OCI-LY1 (cell line): ENCODE data around the gene OARD1.

Experiments used
- H2AFZ ChIP-seq: fragments of 200-600 bp; sonication (generic), shearing (Covaris generic); 2 replicates; pipeline ENCODE4 v1.6.0; 2014; ENCODE audit warnings: antibody characterized with exemption, mild to moderate bottlenecking, low read length
- H3F3A ChIP-seq: fragments of 200-600 bp; sonication (generic), shearing (Covaris generic); 2 replicates; pipeline ENCODE4 v1.6.0; 2014; ENCODE audit warnings: mild to moderate bottlenecking, antibody characterized with exemption, low read length, moderate library complexity; ENCODE audit not compliant: insufficient read depth
- H3K27ac ChIP-seq: fragments of 200-600 bp; sonication (generic); 2 replicates; pipeline ENCODE4 v1.5.1; 2014; ENCODE audit warnings: low read length, mixed run types, mild to moderate bottlenecking, low read depth; ENCODE audit not compliant: poor library complexity, severe bottlenecking
- H3K27me3 ChIP-seq: fragments of 200-600 bp; sonication (generic); 2 replicates; pipeline ENCODE4 v1.6.0; 2014; ENCODE audit warnings: antibody characterized with exemption, mild to moderate bottlenecking, low read length, moderate library complexity; ENCODE audit not compliant: insufficient read depth
- H3K36me3 ChIP-seq: fragments of 200-600 bp; sonication (generic); 2 replicates; pipeline ENCODE4 v1.6.1; 2014; ENCODE audit warnings: mild to moderate bottlenecking, antibody characterized with exemption, low read length, moderate library complexity, mixed read lengths; ENCODE audit not compliant: insufficient read depth
- H3K4me1 ChIP-seq: fragments of 200-600 bp; sonication (generic); 2 replicates; pipeline ENCODE4 v1.5.1; 2014; ENCODE audit warnings: mild to moderate bottlenecking, low read length, moderate library complexity; ENCODE audit not compliant: insufficient read depth, severe bottlenecking
- H3K4me2 ChIP-seq: fragments of 200-600 bp; sonication (generic), shearing (Covaris generic); 2 replicates; pipeline ENCODE4 v1.6.1; 2014; ENCODE audit warnings: low read length
- H3K4me3 ChIP-seq: fragments of 200-600 bp; sonication (generic); 2 replicates; pipeline ENCODE4 v1.5.1; 2014; ENCODE audit warnings: low read length, low read depth, mild to moderate bottlenecking, mixed read lengths; ENCODE audit not compliant: poor library complexity, severe bottlenecking
- H3K79me2 ChIP-seq: fragments of 200-600 bp; shearing (Covaris generic); 2 replicates; pipeline ENCODE4 v1.6.1; 2016; ENCODE audit warnings: mixed run types, low read length, mixed read lengths; ENCODE audit not compliant: insufficient read depth
- H3K9ac ChIP-seq: fragments of 200-600 bp; sonication (generic), shearing (Covaris generic); 2 replicates; pipeline ENCODE4 v1.6.1; 2014; ENCODE audit warnings: mild to moderate bottlenecking, low read length, mixed read lengths
- H3K9me2 ChIP-seq: fragments of 200-600 bp; sonication (generic), shearing (Covaris generic); 2 replicates; pipeline ENCODE4 v1.6.1; 2014; ENCODE audit warnings: low read depth, mild to moderate bottlenecking, low read length, mixed read lengths
- H3K9me3 ChIP-seq: fragments of 200-600 bp; shearing (Covaris generic); 2 replicates; pipeline ENCODE4 v1.6.1; 2014; ENCODE audit warnings: low read length, mixed read lengths
- H4K20me1 ChIP-seq: fragments of 200-600 bp; sonication (generic), shearing (Covaris generic); 2 replicates; pipeline ENCODE4 v1.6.0; 2016; ENCODE audit warnings: mild to moderate bottlenecking, low read length; ENCODE audit not compliant: insufficient read depth
- EZH2 ChIP-seq: fragments of 200-600 bp; sonication (generic), shearing (Covaris generic); IDR thresholded peaks from 2 replicates; pipeline ENCODE4 v1.8.0; 2017; ENCODE audit warnings: borderline replicate concordance, mixed run types, mild to moderate bottlenecking, antibody characterized with exemption, low read length, moderate library complexity, mixed read lengths
- TF ChIP-seq, protein P1 (sequence below): fragments of 200-600 bp; sonication (generic), shearing (Covaris generic); IDR thresholded peaks from 2 replicates; pipeline ENCODE4 v1.5.1; 2017; ENCODE audit warnings: mild to moderate bottlenecking, antibody characterized with exemption, low read length, moderate library complexity, mixed read lengths

The OARD1 gene

DNA sequence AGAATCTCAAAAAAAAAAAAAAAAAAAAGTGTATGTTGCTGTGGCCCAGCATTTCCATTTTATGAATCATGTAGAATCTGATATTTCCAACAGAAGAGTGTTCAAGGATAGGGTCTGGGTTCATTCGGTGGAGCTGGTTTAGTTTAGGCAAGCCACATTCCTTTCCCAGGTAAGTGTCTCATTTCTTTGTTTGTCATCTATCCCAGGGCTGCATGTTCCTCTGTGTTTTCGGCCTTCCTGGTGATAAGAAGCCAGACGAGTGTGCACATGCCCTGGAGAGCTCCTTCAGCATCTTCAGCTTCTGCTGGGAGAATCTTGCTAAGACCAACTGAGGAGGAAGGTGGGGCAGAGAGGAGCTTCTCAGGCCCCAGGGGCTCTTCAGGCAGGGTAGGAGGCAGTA is 38.9 kb upstream of the OARD1 start:
- H3K79me2 ChIP-seq = no peaks in the 10 kb centered on the region
- TF ChIP-seq, protein P1, sequence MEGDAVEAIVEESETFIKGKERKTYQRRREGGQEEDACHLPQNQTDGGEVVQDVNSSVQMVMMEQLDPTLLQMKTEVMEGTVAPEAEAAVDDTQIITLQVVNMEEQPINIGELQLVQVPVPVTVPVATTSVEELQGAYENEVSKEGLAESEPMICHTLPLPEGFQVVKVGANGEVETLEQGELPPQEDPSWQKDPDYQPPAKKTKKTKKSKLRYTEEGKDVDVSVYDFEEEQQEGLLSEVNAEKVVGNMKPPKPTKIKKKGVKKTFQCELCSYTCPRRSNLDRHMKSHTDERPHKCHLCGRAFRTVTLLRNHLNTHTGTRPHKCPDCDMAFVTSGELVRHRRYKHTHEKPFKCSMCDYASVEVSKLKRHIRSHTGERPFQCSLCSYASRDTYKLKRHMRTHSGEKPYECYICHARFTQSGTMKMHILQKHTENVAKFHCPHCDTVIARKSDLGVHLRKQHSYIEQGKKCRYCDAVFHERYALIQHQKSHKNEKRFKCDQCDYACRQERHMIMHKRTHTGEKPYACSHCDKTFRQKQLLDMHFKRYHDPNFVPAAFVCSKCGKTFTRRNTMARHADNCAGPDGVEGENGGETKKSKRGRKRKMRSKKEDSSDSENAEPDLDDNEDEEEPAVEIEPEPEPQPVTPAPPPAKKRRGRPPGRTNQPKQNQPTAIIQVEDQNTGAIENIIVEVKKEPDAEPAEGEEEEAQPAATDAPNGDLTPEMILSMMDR = no peak
- no peak for TF ChIP-seq EZH2

DNA sequence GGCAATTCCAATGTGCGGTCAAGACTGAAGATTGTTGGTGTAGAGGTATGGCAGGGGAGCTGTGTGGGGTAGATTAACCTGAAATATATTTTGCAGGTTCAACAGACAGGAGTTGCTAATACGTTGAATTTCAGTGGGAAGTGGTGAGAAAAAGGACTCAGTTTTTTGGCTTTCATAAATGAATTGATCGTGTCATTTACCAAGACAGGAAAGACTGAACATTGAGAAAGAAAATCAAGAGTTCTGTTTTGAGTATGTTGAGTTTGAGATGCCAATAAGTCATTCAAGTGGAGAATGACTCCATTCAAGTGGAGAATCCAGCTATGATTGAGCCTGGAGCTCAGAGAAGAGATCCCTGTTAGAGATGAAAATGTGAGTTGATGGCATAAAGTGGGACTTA is 31.7 kb upstream of the OARD1 start:
- Histone ChIP-seq H3K4me2 (no peak overlapping the region), H3K79me2 (no peaks in the 10 kb centered on the region), H4K20me1 (no peaks in the 10 kb centered on the region), H3K27me3 (no peaks in the 10 kb centered on the region), H3K27ac (no peak overlapping the region), H3K4me3 (no peak overlapping the region), H3K9me3 (no peaks in the 10 kb centered on the region), H3F3A (no peaks in the 10 kb centered on the region), H3K36me3 (peaks cover 30% of the 10 kb centered on the region), H3K9ac (no peak overlapping the region), H3K4me1 (no peaks in the 10 kb centered on the region), H3K9me2 (no peaks in the 10 kb centered on the region), H2AFZ (no peak overlapping the region)
- TF ChIP-seq, protein P1 = no peak
- TF ChIP-seq EZH2 = no peak

More for the DNA sequence above, 38.9 kb upstream of the OARD1 start:
- Histone ChIP-seq H3F3A (no peaks in the 10 kb centered on the region), H3K27me3 (no peaks in the 10 kb centered on the region), H3K9me3 (no peaks in the 10 kb centered on the region), H3K4me3 (no peak overlapping the region), H3K4me1 (no peaks in the 10 kb centered on the region), H3K27ac (no peak overlapping the region), H3K4me2 (no peak overlapping the region), H3K9me2 (no peaks in the 10 kb centered on the region), H2AFZ (no peak overlapping the region), H4K20me1 (no peaks in the 10 kb centered on the region), H3K9ac (no peak overlapping the region), H3K36me3 (no peaks in the 10 kb centered on the region)

DNA sequence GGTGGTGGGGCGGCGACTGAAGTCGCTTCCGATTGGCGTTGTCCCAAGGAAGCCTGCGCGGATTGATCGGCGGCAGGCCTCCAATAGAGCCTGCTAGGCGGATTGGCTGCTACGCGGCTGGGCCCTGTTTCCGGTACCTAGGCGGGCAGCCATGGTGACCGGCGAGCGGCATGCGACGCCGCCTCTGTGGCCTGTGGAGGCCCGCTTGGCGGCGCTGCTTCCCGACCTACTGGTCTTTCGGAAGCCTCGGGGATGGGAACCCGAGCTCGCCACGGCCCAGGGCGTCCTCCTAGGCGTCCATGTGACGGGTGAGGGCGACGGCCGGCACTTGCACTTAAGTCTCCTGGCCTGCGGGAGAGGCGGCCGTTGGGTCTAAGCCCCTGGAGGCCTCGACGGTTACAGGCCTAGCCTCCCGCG is 28.7 kb upstream of the OARD1 start:
- peaks cover 60% of the 10 kb centered on the region for H3K36me3 ChIP-seq
- no peaks in the 10 kb centered on the region for H3F3A ChIP-seq
- no peaks in the 10 kb centered on the region for H3K9me3 ChIP-seq
- H3K27ac ChIP-seq = no peak overlapping the region
- no peak overlapping the region for H2AFZ ChIP-seq
- no peak overlapping the region for H3K4me3 ChIP-seq
- TF ChIP-seq, protein P1 = no peak
- no peaks in the 10 kb centered on the region for H3K27me3 ChIP-seq
- H3K79me2 ChIP-seq = no peaks in the 10 kb centered on the region
- no peaks in the 10 kb centered on the region for H4K20me1 ChIP-seq
- no peaks in the 10 kb centered on the region for H3K9me2 ChIP-seq
- no peaks in the 10 kb centered on the region for H3K4me1 ChIP-seq
- no peak overlapping the region for H3K4me2 ChIP-seq
- no peak overlapping the region for H3K9ac ChIP-seq
